Activated CD4-positive, alpha-beta memory T cell treated with anti-CD3 and anti-CD28 coated beads for 36 hours (primary cell): ENCODE data around the gene RBMX. TPM values are rescaled to one million over a fixed set of nuclear protein-coding genes. Genes with fewer than 3 reads are reported as not detected.

Source experiments
- CTCF ChIA-PET: fragments of 350-600 bp; sonication (Branson Sonifier 250); formaldehyde crosslinking; loops from one replicate; lab custom pipeline; 2021; ENCODE audit warnings: antibody characterized with exemption, inconsistent platforms; lab: Charles Lee
- POLR2A ChIA-PET: fragments of 350-600 bp; sonication (Branson Sonifier 250); formaldehyde crosslinking; loops from one replicate; lab custom pipeline; 2021; ENCODE audit warnings: antibody characterized with exemption; lab: Charles Lee
- DNase-seq: peaks from one replicate; pipeline ENCODE4 v3.0.0-alpha.2; 2020
- H3K27ac Mint-ChIP-seq: one replicate; pipeline ENCODE4 v1.8.0; 2021; ENCODE audit warnings: mixed read lengths
- H3K27me3 Mint-ChIP-seq: one replicate; pipeline ENCODE4 v1.8.0; 2021; ENCODE audit warnings: mixed read lengths
- H3K36me3 Mint-ChIP-seq: one replicate; pipeline ENCODE4 v1.8.0; 2021; ENCODE audit warnings: mixed read lengths
- H3K4me1 Mint-ChIP-seq: one replicate; pipeline ENCODE4 v1.8.0; 2021; ENCODE audit warnings: low read depth, mixed read lengths
- H3K4me3 Mint-ChIP-seq: one replicate; pipeline ENCODE4 v1.8.0; 2021; ENCODE audit warnings: mild to moderate bottlenecking, mixed read lengths
- H3K9me3 Mint-ChIP-seq: one replicate; pipeline ENCODE4 v1.8.0; 2021; ENCODE audit warnings: mixed read lengths
- intact Hi-C: fragments of 100-400 bp; cut with micrococcal nuclease; formaldehyde crosslinking; loops from one replicate; pipeline ENCODE4 v1.15.1; 2023
- total RNA-seq, 2 experiments: library from RNA; stranded (reverse); gene quantifications; one replicate each; pipeline ENCODE4 v1.2.3, GENCODE V29; 2021

The RBMX gene
- total RNA-seq, 2 experiments from 2014 or later = 269 to 271 TPM

DNA sequence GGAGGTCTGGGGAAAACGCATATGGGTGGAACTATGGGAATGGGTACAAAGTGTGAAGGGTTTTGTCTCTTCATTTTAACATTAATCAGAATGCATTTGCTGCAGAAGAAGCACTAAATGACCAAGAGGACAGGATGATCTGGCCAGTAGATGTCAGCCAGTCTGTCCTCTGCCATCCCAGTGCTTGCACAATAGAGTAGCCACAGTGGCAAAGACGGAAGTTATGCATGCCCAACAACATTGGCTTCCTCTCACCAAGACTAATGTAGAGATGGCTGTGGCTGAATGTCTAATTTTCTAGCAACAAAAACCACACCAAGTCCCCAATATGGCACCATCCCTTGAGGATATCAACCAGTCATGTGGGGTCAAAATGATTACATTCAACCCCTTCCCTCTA, 54.8 kb downstream of the RBMX start:
- DNase-seq = no peak
- CTCF ChIA-PET = no interaction called here
- Mint-ChIP-seq H3K9me3 (no peaks in the 10 kb centered on the region), H3K27ac (no peak overlapping the region), H3K36me3 (peaks cover 2% of the 10 kb centered on the region), H3K4me1 (no peaks in the 10 kb centered on the region), H3K27me3 (no peaks in the 10 kb centered on the region), H3K4me3 (no peak overlapping the region)
- POLR2A ChIA-PET = no interaction called here
- intact Hi-C loops = no loop called here

Other genes starting within 250 kb of the RBMX start
- 100 to 1,000 TPM; 153 to 155 TPM for gene CD40LG, start 232.6 kb downstream of the RBMX start, total RNA-seq
- 10 to 100 TPM; 52.7 to 54.1 TPM for gene ARHGEF6, start 99.8 kb downstream of the RBMX start, total RNA-seq
- gene GPR101, start 153.3 kb upstream of the RBMX start, total RNA-seq = not detected